ENCODE results near the gene PSME3IP1.
"Not testable (repeated sequence)": the region's sequence is repeated elsewhere in the genome, so short reads cannot be mapped to it uniquely, and the experiment has no call there.

Gene PSME3IP1, protein sequence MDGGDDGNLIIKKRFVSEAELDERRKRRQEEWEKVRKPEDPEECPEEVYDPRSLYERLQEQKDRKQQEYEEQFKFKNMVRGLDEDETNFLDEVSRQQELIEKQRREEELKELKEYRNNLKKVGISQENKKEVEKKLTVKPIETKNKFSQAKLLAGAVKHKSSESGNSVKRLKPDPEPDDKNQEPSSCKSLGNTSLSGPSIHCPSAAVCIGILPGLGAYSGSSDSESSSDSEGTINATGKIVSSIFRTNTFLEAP

DNA sequence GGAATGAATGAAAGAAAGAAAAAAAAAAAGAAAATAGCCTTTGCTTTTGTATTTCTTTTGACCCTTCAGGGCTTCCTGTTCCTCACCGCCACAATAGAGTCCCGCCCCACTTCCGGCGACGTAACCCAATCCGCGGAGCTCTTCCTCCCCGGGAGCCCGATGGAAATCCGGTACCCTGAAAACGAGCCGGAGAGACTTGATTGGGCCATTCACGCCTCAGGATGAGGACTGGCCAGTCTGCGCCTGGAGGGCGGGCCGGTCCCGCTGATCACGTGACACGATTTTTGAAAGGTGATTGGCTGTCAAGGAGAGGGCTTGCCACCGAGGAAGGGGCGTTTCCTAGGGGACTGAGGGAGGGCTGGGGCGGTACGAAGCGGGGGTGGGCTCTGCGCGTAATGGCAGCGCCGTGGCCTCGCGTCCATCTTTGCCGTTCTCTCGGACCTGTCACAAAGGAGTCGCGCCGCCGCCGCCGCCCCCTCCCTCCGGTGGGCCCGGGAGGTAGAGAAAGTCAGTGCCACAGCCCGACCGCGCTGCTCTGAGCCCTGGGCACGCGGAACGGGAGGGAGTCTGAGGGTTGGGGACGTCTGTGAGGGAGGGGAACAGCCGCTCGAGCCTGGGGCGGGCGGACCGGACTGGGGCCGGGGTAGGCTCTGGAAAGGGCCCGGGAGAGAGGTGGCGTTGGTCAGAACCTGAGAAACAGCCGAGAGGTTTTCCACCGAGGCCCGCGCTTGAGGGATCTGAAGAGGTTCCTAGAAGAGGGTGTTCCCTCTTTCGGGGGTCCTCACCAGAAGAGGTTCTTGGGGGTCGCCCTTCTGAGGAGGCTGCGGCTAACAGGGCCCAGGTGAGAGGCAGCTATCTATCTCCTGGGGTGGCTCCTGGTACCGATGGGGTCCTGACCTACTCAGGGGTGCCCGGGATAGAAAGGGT lies at the start of gene PSME3IP1, which contains the start of gene RSPRY1:
TSS of gene PSME3IP1 (minus strand) at position 95 of the 927 bp plus-strand sequence. CDS start 12,185 bp downstream, outside the sequence.
TSS of gene RSPRY1 (plus strand) at position 385 of the 927 bp plus-strand sequence. CDS start 18,330 bp downstream, outside the sequence.
- DNase-seq, result peak; percentile 99

DNA sequence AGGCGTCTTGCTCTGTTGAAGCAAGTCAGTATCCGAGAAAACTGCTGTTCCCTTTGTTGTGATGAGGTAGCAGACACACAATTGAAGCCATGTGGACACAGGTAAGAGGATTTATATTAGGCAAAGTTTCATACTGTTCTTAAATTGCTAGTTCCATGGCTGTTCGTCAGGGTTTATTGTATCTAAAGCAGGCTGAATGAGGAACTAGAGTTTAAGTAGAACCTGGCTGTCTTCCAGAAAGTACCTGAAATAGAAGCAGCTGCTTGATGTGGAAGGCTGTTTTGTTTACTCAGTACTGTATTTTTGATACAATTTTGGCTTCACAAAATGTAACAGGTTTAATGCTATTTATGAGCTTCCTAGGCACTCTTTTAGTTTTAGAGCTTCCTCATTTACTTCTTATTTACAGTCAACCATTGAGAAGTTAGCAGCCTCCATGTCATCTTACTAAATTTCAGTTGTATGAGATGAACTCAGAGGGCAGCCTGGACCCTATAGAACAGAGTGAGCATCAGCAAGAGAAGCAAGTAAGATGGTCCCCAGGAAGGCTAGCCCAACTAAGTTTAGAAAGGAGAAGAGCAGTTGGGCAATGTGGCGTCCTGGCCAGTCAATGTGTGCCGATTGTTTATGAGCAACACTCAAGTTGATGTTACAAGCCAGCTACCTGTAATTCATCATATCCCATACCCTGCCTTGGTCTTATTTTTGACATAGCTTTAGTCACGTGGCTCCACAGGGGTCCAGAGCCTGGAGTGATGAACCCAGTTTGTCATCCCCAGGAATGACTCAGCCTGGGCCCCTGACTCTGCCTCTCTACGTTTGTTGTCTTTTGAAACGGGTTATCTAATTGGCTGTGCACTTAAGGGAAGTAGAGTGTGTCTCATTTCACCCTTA lies 49.5 kb upstream of the PSME3IP1 start:
- peak; percentile 27 for DNase-seq

DNA sequence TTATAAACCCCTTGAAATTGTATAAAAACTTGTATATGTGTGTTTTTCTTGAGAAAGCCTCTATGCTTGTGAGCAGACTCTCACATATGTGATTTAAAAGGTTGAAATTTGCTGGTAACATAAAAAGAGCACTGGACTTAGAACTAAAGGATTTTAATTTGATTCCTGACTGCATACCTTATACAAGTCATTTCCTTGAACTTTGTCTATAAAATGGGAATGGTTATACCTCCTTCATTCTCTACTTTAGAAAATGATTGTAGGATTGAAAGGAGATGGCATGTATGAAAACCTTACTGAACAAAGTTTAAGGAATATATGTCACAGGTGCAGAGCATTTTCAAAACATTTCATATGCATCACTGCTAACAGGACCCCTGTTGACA lies 48.9 kb upstream of the PSME3IP1 start:
- no peak for DNase-seq

DNA sequence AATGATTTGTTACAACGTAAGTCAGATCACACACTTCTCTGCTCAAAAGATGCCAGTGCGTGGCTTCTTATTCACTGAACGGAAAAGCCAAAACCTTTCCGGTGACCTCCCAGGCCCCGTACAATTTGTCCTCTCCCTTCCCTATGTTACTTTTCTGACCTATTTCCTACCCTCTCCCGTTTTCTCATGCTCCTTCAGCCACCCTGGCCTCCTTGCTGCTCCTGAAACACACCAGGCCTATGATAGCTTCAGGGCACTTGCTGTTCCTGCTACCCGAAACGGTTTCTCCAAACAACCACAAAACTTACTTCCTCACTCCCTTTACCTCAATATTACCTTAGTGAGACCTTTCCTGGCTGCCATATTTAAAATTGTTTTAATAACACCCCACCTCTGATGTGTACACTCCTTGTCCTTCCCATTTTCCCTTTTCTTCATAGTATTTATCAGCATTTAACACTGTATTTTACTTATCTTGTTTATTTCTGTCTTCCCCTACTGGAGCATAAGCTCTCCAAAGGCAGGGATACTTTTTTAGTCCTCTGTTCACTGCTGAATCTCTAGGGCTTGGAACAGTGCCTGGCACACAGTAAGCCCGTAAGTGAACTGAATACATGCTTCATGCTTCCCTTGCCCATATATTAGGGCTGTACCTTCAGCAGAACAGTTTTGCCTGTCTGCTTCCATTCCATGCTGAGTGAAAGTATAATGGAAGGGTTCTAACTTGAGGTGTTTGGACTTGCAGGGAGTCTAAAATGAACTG lies 48.3 kb upstream of the PSME3IP1 start:
- DNase-seq, result no peak

DNA sequence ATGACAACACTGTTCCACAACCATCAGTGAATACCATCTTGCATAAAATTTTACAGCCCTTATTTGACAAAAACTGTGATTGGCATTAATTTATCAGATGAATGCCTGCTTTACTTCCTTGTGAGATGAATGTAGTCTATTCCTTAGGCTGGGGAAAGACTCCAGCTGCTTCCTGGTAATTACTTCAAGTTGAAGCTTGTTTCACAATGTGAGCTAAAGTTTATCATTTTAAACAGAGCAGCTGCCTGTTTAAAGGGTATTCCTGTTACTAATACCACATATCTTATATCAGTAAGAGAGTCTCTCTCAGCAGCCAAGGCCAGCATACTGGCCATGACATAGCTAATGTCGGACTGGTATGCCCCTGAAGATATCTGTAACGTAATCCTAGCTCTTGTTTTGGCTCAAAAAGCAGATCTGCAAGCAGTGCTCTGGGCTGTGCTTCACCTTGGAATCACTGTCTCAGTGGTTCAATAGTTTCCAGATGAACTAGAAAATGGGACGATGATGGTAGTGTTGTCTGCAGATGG lies 46.0 kb upstream of the PSME3IP1 start:
- DNase-seq, result no peak

DNA sequence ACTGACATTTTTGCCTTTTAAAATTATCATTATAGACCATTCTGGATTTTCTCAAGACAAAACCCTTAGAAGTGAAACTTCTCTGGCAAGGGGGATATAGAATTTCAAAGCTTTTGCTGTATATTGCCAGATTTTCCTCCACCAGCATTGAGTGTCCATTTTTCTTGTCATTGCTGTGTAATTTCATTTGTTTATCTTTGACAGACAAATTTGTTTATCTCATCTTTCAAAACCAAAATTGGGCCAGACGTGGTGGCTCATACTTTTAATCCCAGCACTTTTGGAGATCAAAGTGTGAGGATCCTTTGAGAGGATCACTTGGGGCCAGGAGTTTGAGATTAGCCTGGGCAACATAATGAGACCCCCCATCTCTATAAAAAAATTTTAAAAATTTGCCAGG lies 43.2 kb upstream of the PSME3IP1 start:
- no peak for DNase-seq

DNA sequence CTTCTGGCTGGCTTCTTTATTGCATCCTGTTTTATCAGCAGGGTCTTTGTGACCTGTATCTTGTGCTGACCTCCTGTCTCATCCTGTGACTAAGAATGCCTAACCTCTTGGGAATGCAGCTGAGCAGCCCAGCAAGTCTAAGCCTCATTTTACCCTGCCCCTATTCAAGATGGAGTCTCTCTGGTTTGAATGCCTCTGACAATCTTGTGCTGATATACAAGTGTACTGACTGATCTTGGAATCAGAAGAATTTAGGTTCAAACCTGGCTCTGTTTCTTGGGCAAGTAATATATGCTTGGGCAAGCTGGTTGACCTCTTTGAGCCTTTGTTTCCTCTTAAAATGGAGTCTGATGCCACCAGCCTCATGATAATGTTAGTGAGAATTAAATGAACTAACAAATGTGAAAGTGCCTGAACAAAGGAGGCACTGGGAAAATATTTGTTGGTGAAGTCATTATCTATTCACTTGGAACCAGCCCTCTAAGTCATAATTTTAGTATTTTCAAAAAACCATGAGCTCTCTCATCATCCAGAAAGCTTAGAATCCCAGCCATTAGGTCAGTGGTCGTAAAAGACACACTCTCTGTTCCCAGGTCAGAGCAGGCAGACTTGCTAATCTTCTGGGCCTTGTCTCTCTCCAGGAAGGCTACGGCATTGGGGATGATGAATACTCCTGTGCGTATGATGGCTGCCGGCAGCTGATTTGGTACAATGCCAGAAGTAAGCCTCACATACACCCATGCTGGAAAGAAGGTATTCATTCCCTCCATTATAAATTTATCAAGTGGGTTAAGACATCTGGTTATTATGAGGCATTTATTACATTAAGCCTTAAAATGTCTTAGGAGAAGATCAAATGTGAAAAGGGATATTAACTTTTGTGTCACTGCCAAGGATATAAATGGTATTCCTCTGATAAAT lies 41.1 kb upstream of the PSME3IP1 start:
- DNase-seq, result no peak

DNA sequence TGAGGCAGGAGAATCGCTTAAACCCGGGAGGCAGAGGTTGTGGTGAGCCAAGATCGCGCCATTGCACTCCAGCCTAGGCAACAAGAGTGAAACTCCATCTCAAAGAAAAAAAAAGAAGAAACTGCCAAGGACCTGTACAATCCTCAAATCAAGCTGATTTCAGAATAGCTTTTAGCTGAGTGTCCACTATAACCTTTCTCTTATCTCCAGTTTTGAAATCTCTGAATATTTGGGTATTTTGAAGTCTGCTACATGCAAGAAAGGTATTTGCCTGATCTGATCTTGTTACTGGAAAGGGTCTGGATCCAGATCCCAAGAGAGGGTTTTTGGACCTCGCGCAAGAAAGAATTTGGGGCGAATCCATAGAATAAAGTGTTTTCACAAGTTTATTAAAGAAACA lies 40.1 kb upstream of the PSME3IP1 start:
- DNase-seq, result no peak

DNA sequence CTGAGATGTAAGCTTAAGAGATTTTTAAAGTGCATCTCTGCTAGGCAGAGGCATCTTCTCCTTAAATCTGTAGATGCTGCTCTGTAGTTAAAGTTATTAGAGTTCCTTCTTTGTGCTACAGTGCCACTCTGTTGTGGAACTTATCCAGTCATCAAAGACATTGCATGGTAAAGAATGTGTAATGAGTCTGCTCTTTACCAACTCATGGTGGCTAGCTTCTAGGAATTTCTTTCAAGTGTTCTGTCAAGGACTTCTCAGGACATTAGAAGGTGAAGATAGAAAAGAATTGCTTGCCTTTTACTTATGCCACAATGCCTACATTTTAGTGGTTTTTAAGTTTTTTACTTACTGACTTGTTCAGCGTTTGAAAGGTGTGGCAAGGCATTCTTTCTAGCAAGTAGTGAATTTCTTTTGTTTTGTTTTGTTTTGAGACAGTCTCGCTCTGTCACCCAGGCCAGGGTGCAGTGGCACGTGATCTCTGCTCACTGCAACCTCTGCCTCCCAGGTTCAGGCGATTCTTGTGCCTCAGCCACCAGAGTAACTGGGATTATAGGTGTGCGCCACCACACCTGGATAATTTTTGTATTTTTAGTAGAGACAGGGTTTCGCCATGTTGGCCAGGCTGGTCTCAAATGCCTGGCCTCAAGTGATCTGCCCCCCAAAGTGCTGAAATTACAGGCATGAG lies 39.0 kb upstream of the PSME3IP1 start:
- no peak for DNase-seq

DNA sequence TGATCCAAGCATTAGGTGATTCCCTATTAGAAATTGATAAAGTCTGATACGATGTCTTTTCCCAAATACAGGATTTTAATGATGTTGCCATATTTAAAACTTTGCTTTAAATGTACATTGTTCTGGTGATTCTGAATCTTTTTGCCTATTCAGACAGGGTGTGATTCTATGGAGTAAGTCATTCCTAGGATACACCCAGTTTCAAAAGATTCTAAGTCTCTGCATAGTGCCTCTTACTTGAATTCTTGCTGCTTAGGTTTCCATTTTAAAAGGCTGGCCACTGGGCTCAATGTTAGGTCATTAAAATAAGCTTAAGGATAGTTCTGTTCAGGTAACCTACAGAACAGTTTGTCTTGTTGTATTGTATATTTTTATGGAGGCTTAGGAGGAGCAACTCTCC lies 37.2 kb upstream of the PSME3IP1 start:
- no peak for DNase-seq

DNA sequence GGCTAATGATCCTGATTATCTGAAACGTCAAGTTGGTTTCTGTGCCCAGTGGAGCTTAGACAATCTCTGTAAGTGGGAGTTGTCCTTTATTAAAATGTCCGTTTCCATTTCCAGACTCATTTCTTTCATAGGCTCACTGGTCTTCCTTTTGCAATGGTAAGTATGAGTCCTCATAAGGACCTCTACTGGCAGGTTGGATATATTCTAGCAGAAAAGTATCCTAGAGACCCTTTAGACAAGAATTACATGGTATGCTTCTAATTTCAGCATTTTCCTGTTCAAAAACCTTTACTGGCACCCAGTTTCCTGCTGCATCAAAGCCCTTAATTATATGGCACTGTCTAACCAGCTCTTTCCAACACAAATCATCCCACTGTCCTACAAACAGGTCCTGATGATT lies 31.1 kb upstream of the PSME3IP1 start:
- no peak for DNase-seq

DNA sequence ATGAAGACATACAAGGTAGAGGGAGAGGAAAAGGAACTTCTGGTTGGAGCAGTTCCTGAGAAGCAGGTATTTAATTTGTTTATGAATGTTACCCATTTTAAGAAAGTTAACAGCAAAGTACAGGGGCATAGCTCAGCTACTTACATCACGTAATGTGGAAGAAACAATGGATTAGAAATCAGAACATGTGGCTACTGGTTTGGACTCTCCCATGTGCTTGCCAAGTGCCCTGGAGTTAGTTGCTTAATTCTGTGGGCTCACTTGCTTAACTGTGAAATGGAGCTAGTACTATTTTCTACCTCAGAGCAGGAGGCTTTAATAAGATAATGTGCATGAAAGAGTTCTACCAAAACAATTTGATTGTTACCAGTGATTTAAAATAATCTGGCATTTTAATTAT lies 27.6 kb upstream of the PSME3IP1 start:
- no peak for DNase-seq

DNA sequence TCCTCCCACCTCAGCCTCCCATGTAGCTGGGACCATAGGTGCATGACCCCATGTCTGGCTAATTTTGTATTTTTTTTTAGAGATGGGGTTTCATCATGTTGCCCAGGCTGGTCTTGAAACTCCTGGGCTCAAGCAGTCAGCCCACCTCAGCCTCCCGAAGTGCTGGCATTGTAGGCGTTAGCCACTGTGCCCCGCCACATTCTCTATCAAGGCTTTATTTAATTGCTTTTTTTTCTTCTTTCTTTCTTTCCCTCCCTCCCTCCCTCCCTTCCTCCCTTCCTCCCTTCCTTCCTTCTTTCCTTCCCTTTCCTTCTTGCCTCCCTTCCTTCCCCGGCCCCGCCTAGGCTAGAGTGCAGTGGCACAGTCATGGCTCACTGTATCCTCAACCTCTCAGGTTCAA lies 23.9 kb upstream of the PSME3IP1 start:
- DNase-seq, result no peak

DNA sequence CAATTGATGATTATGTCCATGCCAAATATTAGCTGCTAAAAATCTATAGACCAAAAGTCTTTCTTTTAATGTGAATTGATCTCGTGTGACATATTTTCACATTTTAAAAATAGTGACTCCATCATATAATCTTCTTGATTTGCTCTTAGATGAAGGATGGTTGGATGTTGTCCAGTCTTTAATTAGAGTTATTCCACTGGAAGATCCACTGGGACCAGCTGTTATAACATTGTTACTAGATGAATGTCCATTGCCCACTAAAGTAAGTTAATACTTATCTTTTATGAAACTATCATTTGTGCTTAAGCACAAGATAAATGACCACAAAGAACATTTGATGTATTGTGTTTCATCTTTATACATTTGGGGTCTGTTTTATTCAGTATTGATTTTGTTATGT lies 23.1 kb upstream of the PSME3IP1 start:
- no peak for DNase-seq

DNA sequence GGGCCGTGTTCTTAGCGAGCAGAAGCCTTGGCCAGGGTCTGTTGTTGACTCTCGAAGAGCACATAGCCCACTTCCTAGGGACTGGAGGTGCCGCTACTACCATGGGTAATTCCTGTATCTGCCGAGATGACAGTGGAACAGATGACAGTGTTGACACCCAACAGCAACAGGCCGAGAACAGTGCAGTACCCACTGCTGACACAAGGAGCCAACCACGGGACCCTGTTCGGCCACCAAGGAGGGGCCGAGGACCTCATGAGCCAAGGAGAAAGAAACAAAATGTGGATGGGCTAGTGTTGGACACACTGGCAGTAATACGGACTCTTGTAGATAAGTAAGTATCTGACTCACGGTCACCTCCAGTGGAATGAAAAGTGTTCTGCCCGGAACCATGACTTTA lies 18.8 kb upstream of the PSME3IP1 start:
- no peak for DNase-seq

DNA sequence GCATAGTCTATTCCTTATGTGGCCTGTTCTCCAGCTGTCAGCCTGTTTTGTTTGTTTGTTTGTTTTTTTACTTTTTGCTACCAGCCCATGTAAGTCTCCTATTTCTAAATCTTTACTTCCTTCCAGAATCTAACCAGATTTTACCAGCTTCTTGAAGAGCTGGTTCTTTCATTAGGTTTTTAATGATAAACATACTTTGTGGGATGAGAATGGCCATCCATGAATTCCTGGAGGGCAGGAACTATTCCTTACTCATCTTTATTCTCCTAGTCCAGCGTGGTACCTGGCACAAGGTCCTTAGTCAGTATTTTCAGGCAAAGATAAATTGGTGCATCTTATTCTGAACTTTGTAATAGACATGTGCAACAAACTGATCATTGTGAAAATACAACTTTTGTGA lies 17.6 kb upstream of the PSME3IP1 start:
- no peak for DNase-seq

DNA sequence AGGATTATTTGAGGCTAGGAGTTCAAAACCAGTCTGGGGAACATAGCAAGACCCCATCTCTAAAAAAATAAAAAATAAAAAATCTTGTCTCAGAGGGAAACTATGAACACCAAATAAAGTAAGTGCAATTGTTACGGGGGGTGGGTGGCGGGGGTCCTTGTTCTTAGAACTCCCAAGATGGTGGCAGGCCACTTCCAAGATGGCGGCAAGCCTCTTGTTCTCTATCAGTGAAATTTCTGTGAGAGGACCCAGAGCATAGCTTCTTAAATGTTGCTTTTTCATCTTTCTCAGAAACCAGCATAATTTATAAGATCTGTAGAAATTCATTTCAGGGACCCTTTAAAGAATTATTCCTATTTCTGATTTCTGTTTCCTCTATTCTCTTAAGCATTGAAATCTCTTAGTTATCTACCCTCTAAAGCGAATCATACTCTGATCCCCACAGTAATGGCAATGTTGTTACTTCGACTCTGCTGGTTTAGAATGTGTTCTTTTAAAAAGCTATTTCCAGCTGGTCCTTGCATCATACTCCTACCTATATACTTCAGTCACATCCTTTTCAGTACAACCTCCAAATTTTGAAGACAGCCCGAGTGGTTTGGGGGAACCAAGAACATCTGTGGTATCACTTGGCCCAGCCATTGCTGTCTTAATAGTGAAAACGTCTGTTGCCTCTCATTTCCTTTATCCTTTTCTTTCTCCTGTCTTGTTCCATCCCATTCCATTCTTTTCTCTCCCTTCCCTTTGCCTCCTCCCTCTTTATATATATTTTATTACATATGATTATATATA lies 16.5 kb upstream of the PSME3IP1 start:
- no peak for DNase-seq

DNA sequence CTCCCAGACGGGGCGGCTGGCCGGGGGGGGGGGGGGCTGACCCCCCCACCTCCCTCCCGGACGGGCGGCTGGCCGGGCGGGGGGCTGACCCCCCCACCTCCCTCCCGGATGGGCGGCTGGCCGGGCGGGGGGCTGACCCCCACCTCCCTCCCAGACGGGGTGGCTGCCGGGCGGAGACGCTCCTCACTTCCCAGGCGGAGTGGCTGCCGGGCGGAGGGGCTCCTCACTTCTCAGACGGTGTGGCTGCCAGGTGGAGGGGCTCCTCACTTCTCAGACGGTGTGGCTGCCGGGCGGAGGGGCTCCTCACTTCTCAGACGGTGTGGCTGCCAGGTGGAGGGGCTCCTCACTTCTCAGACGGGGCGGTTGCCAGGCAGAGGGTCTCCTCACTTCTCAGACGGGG lies 15.1 kb upstream of the PSME3IP1 start:
- DNase-seq, result not testable (repeated sequence)

DNA sequence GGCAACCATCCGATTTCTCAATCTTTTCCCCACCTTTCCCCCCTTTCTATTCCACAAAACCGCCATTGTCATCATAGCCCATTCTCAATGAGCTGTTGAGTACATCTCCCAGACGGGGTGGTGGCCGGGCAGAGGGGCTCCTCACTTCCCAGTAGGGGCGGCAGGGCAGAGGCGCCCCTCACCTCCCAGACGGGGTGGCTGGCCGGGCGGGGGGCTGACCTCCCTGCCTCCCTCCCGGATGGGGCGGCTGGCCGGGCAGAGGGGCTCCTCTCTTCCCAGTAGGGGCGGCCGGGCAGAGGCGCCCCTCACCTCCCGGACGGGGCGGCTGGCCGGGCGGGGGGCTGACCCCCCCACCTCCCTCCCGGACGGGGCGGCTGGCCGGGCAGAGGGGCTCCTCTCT lies 14.5 kb upstream of the PSME3IP1 start:
- DNase-seq, result not testable (repeated sequence)
